GM18907 (cell line): ENCODE measurements around the gene SVIL.
"Not testable (repeated sequence)": the region's sequence is repeated elsewhere in the genome, so short reads cannot be mapped to it uniquely, and the experiment has no call there.

ENCODE experiments used
- ATAC-seq: cut with Tn5 transposase; IDR thresholded peaks from one replicate; pipeline ENCODE4 v1.9.1; 2021; ENCODE audit warnings: mild to moderate bottlenecking, moderate library complexity; ENCODE audit not compliant: unreplicated experiment

SVIL gene

DNA sequence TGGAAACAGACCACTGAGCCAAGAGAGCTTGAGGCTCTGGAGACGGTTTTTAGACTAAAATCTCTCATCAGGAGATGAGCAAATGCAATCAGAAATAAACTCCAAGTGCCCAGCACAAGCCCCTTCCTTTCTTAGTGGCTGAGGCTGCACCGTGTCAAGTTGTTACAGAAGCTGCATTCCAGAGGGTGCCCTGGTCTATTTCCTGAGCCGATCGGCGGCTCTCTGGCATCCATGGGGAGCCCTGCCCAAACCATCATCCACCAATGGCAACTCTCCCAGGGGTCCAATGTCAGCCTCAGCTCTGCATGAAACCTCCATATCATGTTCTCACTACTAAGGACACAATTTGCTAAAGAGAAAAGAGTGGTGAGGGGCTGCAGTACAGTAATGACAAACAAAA is 89.6 kb downstream of the SVIL start:
- ATAC-seq = no peak

DNA sequence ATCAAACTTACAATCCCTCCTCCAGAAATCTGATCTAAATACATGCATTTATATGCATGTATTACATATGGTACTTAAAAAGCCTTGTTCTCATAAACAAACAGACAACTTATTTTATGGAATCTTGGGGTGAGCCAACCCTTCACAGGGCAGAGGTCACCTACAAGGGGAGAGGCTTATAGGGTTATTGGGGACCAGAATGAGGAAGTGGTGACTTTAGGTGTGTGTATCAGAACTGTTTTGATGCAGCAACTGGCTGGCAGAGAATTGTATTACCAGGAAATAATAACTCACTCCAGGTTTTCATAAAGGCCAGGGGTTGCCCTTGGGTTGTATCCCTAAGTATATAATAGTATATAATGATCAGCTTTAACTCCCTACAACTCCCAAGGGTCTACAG is 91.1 kb downstream of the SVIL start:
- ATAC-seq = no peak

DNA sequence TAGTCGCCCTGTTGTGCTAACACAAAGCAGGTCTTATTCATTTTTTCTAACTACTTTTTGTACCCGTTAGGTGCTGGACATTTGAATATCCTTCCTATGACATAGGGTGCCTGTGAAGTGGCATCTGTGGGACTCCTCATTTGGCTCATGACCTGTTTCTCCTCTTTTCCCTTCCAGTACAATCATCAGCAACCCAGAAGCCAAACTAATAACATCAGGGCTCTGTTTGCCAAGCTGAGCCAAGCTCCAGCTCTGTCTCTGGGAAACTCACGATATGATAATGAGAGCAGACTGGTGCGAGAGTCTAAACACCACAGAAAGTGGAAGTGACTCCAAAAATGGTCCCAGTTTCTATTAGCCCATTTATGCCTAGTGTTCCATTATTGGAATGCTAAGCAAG is 92.0 kb downstream of the SVIL start:
- ATAC-seq = no peak

DNA sequence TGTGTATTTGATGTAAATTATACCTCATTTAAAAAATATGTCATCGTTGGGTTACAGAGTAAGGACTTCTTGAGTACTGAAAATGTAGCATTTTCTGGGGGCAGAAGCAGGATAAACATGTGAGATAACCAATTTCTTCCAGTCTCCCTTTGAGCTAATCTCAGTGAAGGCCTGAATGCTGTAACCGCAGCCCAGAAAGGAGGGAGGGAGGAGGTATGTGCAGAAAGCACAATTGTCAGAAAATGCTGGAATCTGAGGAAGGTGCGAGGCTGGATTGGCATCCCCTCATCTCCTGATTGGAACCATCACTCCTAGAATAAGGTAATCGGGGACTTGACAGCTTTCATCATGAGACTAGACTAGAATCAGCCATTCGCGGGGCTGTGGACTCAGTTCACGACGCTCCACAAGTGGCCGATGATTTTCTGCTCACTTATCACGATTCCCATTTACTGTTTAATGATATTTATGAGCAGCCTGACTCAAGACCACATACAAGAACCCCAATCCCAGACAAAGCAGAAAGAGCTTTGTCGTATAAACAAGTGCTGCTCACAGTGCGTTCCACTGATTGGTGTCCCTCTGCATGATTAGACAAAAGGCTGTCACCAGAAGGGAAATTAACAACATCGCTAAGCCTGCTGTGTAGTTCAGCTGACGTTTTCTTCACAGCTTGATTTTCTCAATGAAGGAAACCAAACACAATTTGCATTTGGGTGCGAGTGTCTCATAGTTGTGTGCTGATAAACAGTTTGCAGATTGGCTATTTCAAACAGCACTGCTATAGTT is 93.2 kb downstream of the SVIL start:
- ATAC-seq = no peak

DNA sequence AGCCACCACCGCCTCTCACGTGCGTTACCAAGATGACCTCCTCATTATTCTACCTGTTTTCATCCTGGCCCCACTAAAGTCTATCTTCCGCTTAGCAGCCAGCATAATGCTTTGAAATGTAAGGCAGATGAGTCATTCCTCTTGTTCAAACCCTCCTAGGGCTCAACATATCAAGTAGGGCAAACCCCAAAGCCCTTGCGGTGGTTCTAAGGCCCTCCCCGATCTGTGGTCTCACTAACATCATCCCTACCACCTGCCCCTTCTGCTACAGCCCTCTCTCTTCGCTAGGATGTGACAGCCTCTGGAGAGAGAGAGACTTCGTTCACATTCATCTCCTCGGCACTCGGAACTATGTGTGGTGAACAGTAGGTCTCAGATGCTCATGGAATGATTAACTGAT is 94.8 kb downstream of the SVIL start:
- no peak for ATAC-seq

DNA sequence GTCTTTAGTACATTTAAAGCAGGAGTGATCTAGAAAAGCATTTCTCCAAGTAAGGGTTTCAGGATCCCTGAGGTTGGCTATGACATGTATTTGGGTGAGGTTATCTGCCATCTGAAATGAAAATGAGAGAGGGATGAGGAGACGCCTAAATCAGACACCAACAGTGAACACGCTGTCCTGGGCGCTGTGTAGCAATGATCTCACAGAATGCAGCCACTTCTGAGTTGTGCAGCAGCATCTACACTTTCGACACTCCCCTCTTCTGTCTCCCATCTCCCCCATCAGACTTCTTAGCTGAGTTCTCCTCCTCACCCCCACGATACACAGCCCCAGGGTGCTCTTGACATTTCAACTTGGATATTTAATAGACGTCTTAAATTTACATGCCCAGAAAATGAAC is 95.4 kb downstream of the SVIL start:
- ATAC-seq = no peak

DNA sequence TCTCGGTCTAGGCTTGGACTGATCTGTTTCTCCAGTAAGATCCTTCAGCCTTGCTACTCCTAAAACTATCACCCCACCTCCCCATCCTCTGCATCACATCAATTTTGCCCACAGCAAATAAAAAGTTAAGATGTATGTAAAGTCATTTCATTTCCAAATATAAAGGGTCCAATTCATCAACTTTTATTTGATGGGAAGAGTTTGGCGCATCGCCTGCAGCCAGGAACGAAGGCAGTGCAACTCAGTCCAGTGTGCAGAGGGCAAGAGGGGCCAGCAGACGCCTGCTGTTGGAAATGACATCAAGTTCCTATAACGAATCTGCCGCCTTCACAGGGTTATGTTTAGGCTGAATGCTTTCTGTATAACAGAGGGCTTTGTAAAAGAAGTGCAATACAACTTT is 97.0 kb downstream of the SVIL start:
- no peak for ATAC-seq

DNA sequence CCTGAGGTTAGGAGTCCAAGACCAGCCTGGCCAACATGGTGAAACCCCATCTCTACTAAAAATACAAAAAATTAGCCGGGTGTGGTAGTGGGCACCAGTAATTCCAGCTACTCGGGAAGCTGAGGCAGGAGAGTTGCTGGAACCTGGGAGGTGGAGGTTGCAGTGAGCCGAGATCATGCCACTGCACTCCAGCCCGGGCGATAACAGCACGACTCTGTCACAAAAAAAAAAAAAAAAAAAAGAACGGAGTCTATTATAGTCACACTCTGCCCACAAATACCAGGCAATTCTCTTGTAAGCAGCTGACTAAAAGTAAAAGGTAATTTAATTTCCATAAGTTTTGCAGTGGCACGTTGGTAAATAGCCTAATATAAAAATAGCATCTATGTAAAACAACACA is 98.1 kb downstream of the SVIL start:
- not testable (repeated sequence) for ATAC-seq

DNA sequence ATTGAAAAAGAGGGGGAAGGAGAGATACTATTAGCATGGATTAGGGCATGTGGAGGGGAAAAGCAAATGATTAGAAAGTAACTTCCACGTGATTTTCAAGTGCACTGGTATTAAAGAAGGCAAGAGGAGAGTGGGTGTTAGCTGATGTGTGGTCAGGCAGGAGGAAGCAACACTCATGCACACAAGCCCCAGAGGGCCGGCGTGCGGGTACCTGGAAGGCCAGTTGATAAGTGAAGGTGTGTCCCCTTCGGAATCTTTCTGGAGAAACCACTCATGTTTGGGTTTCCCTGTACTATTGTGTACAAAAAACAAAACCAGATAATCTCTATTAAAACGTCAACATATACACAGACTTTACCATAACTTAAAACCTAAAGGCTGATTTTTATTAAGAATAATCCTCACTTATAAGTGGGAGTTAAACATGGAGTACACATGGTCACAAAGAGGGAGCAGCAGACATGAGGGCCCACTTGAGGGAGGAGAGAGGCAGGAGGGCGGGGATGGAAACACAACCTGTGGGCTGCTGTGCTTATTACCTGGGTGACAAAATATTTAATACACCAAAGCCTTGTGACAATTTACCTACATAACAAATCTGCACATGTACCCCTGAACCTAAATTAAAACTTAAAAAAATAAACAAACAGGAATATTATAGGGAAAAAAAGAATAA is 98.9 kb downstream of the SVIL start:
- no peak for ATAC-seq

DNA sequence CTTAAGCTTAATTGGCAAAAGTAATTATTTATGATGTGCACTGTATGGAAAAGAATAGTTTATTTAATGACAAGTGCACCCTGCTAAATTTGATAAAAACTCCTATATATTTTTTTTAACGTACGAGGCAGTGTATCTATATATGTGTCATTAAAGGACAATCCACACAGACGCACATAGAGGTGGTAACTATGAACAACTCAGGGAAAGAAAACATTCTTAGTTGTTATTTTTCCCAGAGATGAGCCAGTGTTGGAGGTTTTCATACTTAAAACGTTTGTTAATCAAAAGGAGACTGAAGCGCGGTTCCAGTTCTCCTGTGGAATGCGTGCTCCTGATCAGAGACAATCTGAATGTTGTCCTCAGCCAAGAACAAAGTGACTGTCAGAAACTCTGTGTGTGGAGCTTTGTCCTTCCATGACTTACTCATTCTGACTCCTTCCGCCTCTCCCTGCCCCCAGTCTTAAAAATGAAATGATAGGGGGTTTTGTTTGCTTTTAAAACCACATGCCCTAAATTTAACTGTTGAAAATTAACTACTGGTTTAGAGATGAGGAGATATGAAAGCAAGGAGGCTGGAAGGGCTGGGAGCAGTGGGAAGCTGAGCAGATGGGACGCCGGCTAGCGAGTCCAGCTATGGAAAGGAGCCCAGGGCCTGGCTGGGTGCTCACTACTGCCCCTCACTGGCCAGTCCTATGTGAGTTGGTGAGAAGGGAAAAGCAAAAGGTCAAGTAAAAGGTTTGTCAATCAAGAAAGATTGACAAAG is 99.6 kb downstream of the SVIL start:
- no peak for ATAC-seq

DNA sequence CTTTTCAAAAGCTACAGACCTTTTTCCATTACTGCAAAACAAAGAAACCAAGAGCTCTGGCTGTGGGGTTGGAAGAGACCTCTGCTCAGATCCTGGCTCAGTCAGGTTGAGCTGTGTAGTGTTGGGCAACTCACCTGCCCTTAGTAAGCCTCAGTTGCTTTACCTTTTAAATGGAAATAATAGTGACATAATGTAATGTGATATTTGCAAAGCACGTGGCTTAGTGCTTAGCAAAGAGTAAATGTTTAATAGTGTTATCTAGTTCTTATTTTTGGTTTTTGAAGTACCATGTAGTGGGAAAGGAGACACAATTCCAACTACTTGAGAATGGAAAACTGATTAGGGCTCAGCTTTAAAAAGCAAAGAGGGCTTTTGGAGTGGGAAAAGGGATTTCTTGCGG is 100.2 kb downstream of the SVIL start:
- no peak for ATAC-seq

DNA sequence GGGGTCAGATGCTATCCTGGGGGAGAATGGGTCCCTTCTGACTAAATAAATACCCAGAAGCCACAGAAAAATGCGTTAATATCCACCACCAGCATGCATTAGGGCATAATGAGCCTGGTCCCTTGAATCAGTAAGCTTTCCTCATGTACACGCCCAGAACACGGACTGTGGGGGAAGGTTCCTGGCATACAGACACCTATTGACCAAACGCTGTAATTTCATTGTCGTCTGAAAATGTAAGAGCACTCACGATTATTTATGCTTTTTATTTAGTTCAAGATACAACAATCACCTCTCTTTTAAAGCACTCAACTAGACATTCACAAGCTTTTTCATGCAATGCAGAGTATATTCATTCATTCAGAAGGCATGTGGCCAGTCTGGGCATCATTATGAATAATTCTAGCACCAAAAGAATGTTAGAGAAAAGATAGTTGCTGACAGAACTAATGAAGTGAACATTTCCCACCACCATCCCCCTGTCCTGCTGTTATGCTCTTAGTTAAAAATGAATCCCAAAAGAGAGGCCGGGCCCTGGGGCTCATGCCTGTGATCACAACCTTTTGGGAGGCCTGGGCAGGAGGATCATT is 101.0 kb downstream of the SVIL start:
- ATAC-seq = no peak

DNA sequence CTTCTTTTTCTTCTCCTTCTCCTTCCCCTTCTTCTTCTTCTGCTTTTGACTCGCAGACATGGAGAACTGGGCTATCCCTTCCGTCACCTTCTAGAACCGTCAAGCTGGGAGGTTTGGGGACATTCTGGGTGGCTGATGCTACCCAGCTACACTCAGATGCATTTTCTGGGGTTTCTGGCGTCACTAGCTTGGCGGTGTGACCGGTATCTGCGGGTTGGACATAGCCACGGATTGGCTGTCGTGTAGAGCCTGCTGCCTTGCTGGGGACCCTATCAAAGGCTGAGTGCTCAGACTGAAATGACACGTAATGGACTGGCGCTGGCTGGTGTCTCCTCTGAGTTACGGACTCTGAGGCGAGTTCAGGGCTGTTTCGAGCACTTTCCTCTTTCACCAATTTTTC is 101.7 kb downstream of the SVIL start:
- no peak for ATAC-seq

DNA sequence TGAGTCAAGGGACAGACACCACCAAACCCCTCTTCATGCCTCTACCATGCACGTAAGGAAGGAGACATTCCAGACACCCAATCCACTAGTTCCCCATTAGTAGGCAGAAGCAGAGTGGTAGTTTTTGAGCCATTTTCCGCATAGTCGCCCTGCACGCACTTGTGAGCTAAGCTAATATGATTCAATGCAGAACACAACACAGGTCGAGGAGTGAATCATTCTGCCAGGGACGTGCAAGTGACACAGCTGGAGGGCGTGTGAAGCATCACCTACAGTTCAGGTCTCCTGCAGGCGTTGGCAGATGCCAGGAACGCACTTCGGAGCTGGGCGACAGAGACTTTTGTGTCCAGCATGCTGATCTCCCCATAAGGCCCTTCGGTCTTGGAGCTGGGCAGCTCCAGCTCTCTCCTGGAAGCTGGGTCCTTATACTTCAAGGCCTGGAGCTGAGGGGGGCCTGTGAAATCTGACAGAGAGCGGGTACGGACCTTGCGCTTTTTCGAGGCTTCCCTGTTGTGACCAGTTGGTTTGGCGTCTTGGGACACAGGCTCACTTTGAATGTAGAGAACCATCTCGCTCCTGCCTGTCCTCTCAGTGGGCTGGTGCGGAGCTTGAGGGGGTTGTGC is 102.4 kb downstream of the SVIL start:
- ATAC-seq = no peak

DNA sequence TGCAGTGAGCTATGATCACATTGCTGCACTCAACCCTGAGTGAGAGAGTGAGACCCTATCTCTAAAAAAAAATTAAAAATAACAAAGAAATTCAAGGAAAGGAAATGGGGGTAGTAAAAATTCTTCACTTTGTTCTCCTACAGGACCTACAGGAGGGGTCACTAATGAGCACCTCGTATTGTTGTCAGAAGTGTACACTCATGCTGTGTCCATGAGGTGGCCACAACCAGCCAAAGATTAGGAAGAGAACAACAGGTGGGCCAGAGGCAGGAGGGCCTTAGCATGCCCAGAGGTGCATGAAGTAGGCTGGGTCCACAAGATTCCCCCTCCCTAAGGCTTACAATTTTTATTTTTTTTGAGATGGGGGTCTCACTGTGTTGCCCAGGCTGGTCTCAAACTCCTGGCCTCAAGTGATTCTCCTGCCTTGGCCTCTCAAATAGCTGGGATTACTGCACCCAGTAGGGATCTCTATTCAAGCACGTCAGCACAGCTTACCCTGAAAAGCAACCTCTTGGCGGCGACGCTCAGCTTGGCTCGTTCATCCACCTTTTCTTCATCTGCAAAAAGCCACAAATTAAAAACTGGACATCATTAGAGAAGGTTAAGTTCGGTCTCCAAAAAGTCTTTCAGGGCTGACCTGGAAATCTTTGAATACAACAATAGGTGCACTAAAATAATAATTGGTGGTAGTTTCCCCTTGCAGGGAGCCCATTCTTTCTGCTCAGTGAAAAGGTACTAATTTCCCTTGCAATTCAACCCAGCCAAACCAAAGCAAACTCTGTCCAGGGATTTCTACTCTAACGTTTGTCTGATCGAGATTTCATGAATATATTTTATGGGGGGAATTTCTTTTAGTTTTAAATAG is 104.4 kb downstream of the SVIL start:
- ATAC-seq = no peak

DNA sequence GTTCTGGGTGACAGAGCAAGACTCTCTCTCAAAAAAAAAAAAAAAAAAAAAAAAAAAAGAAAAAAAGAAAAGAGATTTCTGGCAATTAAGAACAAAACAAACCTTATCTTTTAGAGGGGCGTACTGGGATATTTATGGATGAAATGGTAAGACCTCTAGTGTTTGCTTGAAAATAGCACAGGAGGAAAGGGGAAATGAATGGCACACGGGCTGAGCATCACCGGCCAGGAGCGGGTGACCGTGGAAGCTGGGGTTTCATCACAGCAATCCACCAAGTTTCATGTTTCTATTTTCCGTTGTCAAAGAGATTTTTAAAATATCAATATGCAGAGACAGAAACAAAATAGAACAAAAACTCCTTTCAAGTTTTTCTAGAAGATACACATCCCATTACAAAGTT is 105.6 kb downstream of the SVIL start:
- ATAC-seq = no peak

DNA sequence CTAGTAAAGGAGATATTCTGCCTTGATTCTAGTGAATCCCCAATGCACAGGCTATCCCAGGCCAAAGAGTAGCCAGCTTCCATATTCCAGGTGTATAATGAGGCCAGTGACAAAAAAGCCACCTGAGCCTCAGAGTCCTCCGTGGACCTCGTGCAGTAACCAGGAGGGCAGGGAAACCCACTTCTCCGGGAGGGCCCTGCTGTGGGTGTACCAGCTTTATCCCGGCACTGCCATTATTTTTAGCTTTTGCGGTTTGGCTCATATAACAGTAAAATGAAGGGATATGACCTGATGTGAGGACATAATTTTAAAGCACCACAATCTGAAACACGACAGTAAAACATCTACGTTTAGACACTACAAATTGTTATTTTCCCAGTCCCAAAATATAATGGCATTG is 109.0 kb downstream of the SVIL start:
- no peak for ATAC-seq

DNA sequence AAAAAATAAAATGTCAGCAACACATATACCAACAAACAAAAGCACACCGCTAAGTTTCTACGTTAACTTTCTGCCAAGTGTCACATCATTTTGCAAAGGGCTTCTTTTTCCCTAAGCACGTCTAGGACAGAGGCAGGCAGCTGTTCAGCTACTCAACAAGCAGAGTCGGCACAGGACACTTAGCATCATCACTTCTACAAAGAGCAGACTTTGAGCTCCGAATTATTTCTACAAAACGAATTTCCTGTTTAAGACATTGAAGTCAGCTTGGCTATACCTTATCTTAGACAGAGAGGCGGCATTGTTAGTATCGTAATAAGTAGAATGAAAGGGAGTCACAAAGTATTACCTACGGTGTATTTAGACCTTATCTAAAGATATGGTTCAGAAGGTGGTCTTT is 110.1 kb downstream of the SVIL start:
- no peak for ATAC-seq

DNA sequence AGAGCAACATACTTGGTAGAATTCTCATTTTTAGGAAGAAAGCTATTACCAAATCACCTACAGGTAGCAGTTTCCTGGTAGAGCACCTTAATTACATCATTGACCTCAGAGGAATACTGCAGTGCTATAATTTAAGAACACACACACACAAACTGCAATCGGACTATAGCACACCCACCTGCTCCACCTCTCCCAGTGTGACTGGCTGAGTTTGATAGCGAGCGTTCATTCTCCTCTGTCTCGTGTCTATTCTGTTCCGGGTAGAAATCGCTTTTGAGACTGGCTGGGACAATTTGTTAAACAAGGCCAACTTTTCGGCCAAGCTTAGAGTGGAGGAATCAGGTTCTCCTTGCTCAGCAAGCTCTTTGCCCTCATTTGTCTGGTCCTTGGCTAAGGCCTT is 110.5 kb downstream of the SVIL start:
- ATAC-seq = no peak

DNA sequence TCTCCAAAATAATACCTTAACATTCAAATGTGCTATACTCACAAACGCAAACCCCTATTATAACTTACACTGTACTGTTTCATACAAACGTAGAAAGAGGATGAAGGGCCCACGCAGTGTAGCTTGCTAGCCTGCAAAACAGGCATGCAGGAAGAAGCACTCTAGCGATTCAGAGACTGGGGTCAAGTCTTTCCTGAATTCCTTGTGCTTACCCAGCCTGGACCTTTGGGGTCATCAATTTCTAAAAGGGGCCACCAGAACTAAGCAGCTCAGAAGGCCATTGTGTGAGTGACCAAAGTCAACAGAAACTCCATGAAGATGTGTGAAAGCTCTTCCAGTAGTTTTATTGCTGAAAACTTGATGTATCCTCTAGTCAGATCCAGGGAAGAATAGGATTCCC is 111.9 kb downstream of the SVIL start:
- no peak for ATAC-seq
